UCSD-AML1 (cell line): ENCODE results near the gene GAL3ST2.

Experiments used
- DNase-seq: peaks from one replicate; lab custom pipeline; 2025; ENCODE audit not compliant: unreplicated experiment; lab: John Stamatoyannopoulos, UW

Gene GAL3ST2

DNA sequence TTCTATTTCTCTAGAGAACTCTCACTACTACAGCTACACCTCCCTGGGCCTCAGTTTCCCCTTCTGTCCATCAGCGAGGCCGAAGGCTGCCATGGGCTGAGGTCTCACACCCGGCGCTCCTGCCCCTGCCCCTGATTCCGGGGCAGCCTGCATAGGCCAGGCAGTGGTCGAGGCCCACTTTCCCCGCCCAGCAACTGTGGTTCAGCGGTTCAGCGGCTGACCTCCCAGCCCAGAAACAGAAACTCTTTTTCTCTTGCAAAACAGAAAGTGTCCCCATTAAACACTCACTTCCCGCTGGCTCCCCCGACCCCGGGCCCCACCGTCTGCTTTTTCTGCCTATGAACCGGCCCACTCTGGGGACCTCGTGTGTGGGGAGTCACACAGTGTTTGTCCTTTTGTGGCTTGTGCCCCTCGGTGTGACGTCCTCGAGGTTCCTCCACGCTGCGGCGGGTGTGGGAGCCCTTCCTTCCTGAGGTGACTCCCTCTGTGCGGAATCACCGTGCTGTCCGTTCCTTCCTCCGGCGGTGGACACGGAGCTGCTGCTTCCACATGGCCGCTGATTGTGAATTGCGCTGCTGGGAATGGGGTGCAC lies 66.1 kb downstream of the GAL3ST2 start:
- DNase-seq, result peak; percentile 80

- no peak for DNase-seq
These were observed 66.9 kb downstream of the GAL3ST2 start for GRCh38 chr2:241843321-241844065.

DNA sequence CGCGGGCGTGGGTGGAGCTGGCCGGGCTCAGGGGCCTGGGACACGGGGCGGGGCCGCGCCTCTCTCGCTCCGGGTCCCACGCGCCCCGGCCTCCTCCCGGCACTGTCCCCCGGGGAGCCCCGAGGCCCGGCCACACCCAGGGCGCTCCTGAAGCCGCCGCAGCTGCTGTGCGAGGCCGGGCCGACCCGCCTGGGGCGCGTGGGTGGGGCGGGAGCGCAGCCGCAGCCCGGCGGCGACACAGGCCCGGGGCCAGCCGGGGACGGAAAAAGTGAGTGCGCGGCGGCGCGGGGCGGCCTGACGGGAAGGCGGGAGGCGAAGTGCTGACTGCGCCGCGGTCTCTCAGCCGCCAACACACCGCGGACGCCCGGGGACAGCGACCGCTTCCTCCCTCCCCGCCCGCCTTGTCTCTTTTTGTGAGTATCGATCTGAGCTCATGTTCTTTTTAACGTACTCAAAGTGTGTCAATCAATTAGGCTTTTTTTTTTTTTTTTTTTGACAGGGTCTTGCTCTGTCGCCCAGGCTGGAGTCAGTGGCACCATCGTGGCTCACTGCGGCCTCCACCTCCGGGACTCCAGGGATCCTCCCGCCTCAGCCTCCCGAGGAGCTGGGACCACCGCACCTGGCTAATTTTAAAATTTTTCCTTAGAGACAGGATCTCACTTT lies 67.6 kb downstream of the GAL3ST2 start:
- DNase-seq, result peak; percentile 75

DNA sequence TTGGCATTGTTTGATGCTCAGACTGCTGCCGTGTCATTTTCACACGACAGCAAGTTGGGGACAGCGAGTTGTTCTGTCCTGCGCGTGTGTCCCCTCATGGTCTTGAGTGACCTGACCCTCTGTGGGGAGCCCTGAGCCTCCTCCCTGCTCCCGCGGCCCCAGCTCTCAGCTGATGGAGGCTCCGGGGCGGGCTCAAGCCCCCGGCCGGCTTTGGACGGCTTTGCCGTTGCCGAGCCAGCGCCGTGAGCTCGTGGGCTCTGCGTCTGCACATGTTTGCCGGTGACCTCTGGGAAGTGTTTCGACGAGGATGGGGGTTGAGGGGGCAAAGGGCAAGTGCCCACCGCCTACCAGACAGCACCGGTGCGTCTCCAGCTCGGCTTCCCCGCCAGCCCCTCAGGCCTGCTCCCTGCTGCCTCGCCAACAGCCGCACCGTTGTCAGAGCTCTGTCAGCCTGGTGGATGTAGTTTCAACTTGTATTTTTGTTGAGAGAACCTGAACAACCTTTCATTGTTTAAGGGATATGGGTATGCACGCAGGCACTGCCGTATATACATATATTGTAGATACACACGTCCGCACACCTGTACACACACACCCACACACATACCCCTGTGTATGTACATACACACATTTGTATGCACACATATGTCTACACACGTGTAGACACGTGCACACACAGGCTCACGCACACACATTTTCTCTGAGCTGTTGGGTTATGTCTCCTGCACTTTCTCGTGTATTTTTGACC lies 68.4 kb downstream of the GAL3ST2 start:
- DNase-seq, result no peak

GRCh38 chr2:241846406-241846805 lies 69.8 kb downstream of the GAL3ST2 start:
- no peak for DNase-seq

- DNase-seq, result no peak
These were observed 72.4 kb downstream of the GAL3ST2 start for GRCh38 chr2:241848761-241849615.

DNA sequence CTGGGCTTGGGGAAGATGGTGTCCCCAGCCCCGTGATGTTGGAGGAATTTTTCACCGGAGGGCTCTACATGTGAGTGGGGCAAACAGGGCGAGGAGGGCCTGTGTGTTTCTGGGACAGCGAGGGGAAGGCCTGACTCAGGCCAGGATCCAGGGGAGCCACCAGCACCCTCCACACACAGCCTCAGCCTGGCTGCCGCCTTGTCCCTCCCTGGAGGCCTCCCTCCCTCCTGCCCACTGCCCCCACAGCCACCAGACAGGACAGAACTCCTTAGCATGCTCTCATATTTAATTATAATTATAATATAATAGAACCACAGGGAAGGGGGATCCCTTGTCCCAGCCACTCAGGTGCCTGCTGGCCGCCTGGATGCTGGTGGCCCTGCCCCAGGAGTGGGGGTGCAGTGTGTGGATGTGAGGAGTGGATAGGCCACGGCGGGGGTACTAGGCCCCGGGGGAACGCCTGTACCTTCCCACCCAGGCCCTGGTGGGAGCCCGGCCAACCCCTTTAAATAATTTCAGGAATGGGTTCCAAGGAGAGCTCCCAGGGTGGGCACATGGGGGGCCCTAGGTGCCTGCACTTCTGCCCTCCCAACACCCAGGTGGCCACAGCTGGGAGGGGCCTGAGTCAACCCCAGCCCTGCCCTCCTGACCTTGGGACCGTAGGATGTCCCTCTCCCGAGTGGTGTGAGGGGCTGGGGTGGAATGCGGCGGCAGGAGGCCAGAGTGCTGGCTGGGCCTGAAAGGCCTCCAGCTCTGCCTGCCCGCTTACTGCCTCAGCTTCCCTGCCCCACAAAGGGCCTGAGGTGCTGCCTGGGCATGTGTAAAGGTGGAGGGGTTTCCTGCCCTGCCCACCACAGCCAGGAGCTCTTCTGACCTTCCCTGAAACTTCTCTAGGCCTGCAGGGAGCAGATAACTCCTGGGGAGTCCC lies 73.3 kb downstream of the GAL3ST2 start:
- no peak for DNase-seq

DNA sequence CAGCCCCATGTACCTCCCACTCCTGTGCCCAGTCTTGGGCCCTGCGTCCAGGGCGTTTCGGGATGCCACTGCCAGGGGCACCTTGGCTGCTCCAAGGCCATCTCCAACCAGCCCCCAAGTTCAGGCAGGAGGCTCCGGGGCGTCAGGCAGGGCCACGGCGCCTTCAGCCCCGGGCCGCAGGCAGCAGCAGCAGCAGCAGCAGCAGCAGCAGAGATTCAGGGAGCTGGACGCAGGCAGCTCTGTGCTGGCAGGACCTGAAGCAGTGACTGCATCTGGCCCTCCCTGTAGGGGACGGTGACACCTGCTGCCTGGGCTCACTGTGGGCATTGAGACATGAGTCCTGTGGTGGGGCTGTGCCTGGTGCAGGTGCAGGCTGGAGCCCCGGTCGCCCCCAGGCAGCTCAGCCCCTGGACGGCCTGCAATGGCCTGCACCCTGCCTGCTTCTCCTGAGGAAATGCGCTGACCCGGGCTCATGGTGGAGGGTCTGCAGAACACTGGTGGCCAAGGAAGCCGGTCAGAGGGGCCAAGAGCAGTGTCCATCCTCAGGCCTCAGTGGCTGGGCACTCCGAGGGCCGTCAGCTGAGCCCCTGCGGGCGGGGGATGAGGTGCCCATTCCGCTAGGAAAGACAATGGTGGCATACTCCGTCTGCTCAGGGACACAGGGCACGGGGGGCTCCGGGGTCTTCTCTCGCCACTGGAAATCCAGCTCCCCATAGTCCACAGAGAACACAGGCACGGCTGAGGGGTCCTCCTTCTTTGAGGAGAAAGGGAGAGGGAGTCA lies 74.1 kb downstream of the GAL3ST2 start:
- no peak for DNase-seq

DNA sequence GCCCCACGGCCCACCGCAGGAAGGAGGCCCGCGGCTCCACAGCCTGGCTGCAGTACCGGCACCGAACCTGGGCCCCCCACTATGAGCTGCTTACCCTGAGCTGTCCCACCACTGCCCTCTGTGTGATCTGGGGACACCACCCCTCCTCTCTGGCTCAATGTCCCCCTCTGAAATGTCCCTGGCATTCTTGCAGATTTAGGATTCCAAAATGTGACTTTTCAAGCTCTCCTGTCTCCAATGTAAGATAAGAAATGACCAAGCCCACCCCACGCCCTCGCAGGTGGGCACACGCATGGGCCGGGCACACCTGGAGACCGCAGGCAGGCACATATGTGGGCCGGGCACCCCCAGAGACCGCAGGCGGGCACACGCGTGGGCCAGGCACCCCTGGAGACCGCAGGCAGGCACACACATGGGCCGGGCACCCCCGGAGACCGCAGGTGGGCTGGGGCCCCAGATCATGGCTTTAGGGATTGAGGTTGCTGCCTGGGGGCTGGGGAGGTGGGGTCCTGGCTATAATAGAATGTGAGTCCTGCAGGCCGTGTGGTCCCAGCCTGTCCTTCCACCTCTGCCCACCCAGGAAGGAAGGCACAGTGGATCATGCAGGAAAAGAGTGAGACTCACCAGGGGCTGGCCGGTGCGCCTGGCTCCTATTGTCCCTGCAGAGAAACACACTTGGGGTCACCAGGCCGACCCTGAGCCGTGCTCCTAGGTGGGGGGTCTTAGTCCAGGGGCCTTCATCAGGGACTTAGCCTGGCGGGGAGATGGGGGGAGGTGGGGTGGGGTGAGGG lies 74.9 kb downstream of the GAL3ST2 start:
- no peak for DNase-seq

DNA sequence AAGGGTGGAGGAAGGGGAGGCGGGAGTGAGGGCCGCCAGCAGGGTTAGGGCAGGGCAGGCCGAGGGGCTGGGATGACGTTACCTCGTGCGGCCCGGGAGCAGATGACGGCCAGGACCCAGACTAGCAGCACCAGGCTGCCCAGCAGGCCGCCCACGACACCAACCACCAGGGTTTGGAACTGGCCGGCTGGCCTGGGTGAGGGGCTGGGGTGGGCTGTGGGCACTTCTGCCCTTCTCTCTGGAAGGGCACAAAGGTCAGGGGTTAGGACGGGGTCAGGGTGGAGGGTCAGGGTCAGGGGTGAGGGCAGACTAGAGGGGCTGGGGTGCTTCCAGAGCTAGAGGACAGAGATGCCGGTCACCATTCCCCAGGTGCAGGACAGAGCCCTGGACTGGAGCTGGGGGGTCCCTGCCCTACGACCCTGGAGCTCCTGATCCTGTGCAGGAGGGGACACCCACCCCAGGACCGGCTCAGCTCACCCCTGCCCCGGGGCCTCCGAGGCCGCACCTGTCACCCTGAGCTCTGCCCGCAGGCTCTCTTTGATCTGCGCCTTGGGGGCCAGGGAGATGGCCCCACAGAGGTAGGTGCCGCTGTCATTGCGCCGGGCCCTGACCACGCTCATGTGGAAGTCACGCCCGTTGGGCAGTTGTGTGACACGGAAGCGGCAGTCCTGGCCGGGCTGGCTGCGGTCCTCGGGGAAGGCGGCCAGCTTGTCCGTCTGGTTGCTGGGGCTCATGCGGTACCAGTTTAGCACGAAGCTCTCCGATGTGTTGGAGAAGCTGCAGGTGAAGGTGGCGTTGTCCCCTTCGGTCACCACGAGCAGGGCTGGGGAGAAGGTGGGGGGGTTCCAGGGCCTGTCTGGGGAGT lies 75.7 kb downstream of the GAL3ST2 start:
- no peak for DNase-seq

GRCh38 chr2:241852981-241853631 lies 76.5 kb downstream of the GAL3ST2 start:
- DNase-seq, result no peak
